IMR-90 (cell line): ENCODE data around the gene AKAP13. TPM values are rescaled to one million over a fixed set of nuclear protein-coding genes. Genes with fewer than 3 reads are reported as not detected.

Experiments used
- ATAC-seq: fragments of 200-7000 bp; cut with Tn5 transposase; 2 replicates; pipeline ENCODE4 v1.9.1; 2020; ENCODE audit warnings: low read depth, mild to moderate bottlenecking, moderate library complexity
- BruUV-seq: library from RNA; stranded (reverse); fragments of 400-500 nt; replicated peaks from 2 replicates; lab custom pipeline; 2021; lab: Mats Ljungman, UMichigan
- CTCF ChIA-PET: fragments of 300-600 bp; formaldehyde crosslinking; extraction: SDS; loops from one replicate; lab custom pipeline; 2021; ENCODE audit warnings: antibody characterized with exemption; lab: Yijun Ruan, JAX
- POLR2A ChIA-PET: fragments of 300-600 bp; sonication (Branson Sonifier 250); formaldehyde crosslinking; loops from one replicate; lab custom pipeline; 2022; ENCODE audit warnings: antibody characterized with exemption; ENCODE audit not compliant: unreplicated experiment; lab: Charles Lee
- DNase-seq: peaks from one replicate; pipeline ENCODE4 v3.0.0; 2013
- H2AFZ ChIP-seq: replicated peaks from 2 replicates; pipeline ENCODE3; 2013; ENCODE audit warnings: low read length, mild to moderate bottlenecking; ENCODE audit not compliant: poor library complexity
- H2AK5ac ChIP-seq: 2 replicates; pipeline ENCODE4 v1.6.1; 2013; ENCODE audit warnings: low read depth, low read length, inconsistent platforms
- H2AK9ac ChIP-seq: replicated peaks from 2 replicates; pipeline ENCODE3; 2013; ENCODE audit warnings: mild to moderate bottlenecking, low read depth, low read length, moderate library complexity; ENCODE audit not compliant: poor library complexity
- H2BK120ac ChIP-seq: 2 replicates; pipeline ENCODE4 v1.6.1; 2013; ENCODE audit warnings: low read depth, low read length, inconsistent platforms
- H2BK15ac ChIP-seq: 3 replicates; pipeline ENCODE4 v1.6.1; 2013; ENCODE audit warnings: low read depth, low read length, inconsistent platforms
- H2BK20ac ChIP-seq: 2 replicates; pipeline ENCODE4 v1.6.1; 2013; ENCODE audit warnings: low read depth, mild to moderate bottlenecking, inconsistent platforms, low read length, moderate library complexity
- H2BK5ac ChIP-seq: 2 replicates; pipeline ENCODE4 v1.6.1; 2013; ENCODE audit warnings: mild to moderate bottlenecking, low read depth, low read length, inconsistent platforms; ENCODE audit not compliant: poor library complexity, severe bottlenecking
- H3K14ac ChIP-seq: replicated peaks from 2 replicates; pipeline ENCODE4 v1.6.1; 2013; ENCODE audit warnings: low read depth, low read length, inconsistent platforms
- H3K18ac ChIP-seq: 2 replicates; pipeline ENCODE4 v1.6.1; 2013; ENCODE audit warnings: low read depth, low read length, control low read depth
- H3K23ac ChIP-seq: 2 replicates; pipeline ENCODE4 v1.6.1; 2013; ENCODE audit warnings: low read depth, low read length, inconsistent platforms
- H3K27ac ChIP-seq: 2 replicates; pipeline ENCODE4 v1.5.1; 2013; ENCODE audit warnings: mild to moderate bottlenecking, control low read depth, low read length; ENCODE audit not compliant: insufficient read depth
- H3K27me3 ChIP-seq: 2 replicates; pipeline ENCODE4 v1.6.1; 2013; ENCODE audit warnings: low read length; ENCODE audit not compliant: control insufficient read depth, insufficient read depth
- H3K36me3 ChIP-seq: 2 replicates; pipeline ENCODE4 v1.6.1; 2013; ENCODE audit warnings: low read length, mixed read lengths; ENCODE audit not compliant: control insufficient read depth, insufficient read depth
- H3K4ac ChIP-seq: 2 replicates; pipeline ENCODE4 v1.6.1; 2013; ENCODE audit warnings: low read depth, low read length, inconsistent platforms
- H3K4me1 ChIP-seq: 2 replicates; pipeline ENCODE4 v1.6.1; 2013; ENCODE audit warnings: low read length, mixed read lengths; ENCODE audit not compliant: control insufficient read depth, insufficient read depth
- H3K4me2 ChIP-seq: 2 replicates; pipeline ENCODE4 v1.6.1; 2013; ENCODE audit warnings: low read depth, mild to moderate bottlenecking, control low read depth, low read length, moderate library complexity
- H3K4me3 ChIP-seq: 2 replicates; pipeline ENCODE4 v1.5.1; 2013; ENCODE audit warnings: low read depth, mild to moderate bottlenecking, control low read depth, low read length, moderate library complexity; ENCODE audit not compliant: insufficient read depth
- H3K56ac ChIP-seq: 2 replicates; pipeline ENCODE4 v1.6.1; 2013; ENCODE audit warnings: low read length, inconsistent platforms; ENCODE audit not compliant: insufficient read depth; ENCODE audit errors: extremely low read depth
- H3K79me1 ChIP-seq, 2 experiments: 2 replicates each; pipeline ENCODE4 v1.6.1; 2013; ENCODE audit warnings: low read length in 2 of 2, inconsistent platforms in 1 of 2, low read depth in 1 of 2
- H3K9ac ChIP-seq: 2 replicates; pipeline ENCODE4 v1.6.1; 2013; ENCODE audit warnings: low read depth, low read length, control low read depth
- H3K9me1 ChIP-seq: 2 replicates; pipeline ENCODE4 v1.6.1; 2013; ENCODE audit warnings: low read length, inconsistent platforms; ENCODE audit not compliant: insufficient read depth
- H3K9me3 ChIP-seq: 2 replicates; pipeline ENCODE4 v1.6.1; 2013; ENCODE audit warnings: low read length; ENCODE audit not compliant: control insufficient read depth, insufficient read depth
- H4K20me1 ChIP-seq: 2 replicates; pipeline ENCODE4 v1.6.1; 2013; ENCODE audit warnings: low read length, inconsistent platforms; ENCODE audit not compliant: insufficient read depth
- H4K5ac ChIP-seq: 2 replicates; pipeline ENCODE4 v1.6.1; 2013; ENCODE audit warnings: mild to moderate bottlenecking, low read depth, low read length, control low read depth
- H4K8ac ChIP-seq, 2 experiments: 2 replicates each; pipeline ENCODE4 v1.6.1; 2013; ENCODE audit warnings: low read depth in 2 of 2, low read length in 2 of 2, control low read depth in 1 of 2, inconsistent platforms in 1 of 2
- H4K91ac ChIP-seq: 2 replicates; pipeline ENCODE4 v1.6.1; 2013; ENCODE audit warnings: low read depth, low read length, inconsistent platforms; ENCODE audit not compliant: insufficient read depth
- CEBPB ChIP-seq: IDR thresholded peaks from 2 replicates; pipeline ENCODE4 v1.6.1; 2012; ENCODE audit warnings: low read depth, low read length, improper control_type of control experiment
- FOS ChIP-seq: fragments of 150-350 bp; IDR thresholded peaks from 2 replicates; pipeline ENCODE4 v1.6.1; 2016; ENCODE audit warnings: low read depth, low read length
- MAFK ChIP-seq: IDR thresholded peaks from 2 replicates; pipeline ENCODE4 v1.6.1; 2012; ENCODE audit warnings: low read depth, low read length, improper control_type of control experiment
- MXI1 ChIP-seq: IDR thresholded peaks from 2 replicates; pipeline ENCODE4 v1.6.1; 2012; ENCODE audit warnings: low read depth, mild to moderate bottlenecking, low read length, moderate library complexity, borderline replicate concordance
- POLR2A ChIP-seq: IDR thresholded peaks from 2 replicates; pipeline ENCODE4 v1.6.1; 2012; ENCODE audit warnings: mild to moderate bottlenecking, low read depth, low read length
- RAD21 ChIP-seq: IDR thresholded peaks from 2 replicates; pipeline ENCODE4 v1.6.1; 2012; ENCODE audit warnings: low read length, improper control_type of control experiment
- USF2 ChIP-seq: fragments of 150-350 bp; IDR thresholded peaks from 2 replicates; pipeline ENCODE4 v1.6.1; 2017; ENCODE audit warnings: mild to moderate bottlenecking, antibody characterized with exemption, low read length, low read depth
- WGBS, 2 experiments: methylation state at CpG; one replicate each; pipeline versions ENCODE4 v1.1.5 to v1.1.7; 2013; ENCODE audit warnings: missing lambda C conversion rate in 2 of 2; ENCODE audit not compliant: insufficient read length in 1 of 2; ENCODE audit errors: extremely low coverage in 2 of 2; 5-methylcytosine and 5-hydroxymethylcytosine counted together
- dilution Hi-C: fragments of 300-500 bp; cut with HindIII; formaldehyde crosslinking; loops from one replicate; pipeline ENCODE4 v1.14.3; 2018; ENCODE audit warnings: low sequenced_read_pairs; ENCODE audit not compliant: unreplicated experiment
- in situ Hi-C: fragments of 300-500 bp; cut with MboI; formaldehyde crosslinking; loops from 3 replicates; pipeline ENCODE4 v1.14.3; 2019; ENCODE audit warnings: low sequenced_read_pairs, inconsistent platforms, mixed read lengths
- intact Hi-C: fragments of 100-400 bp; cut with micrococcal nuclease; formaldehyde crosslinking; loops from 2 replicates; pipeline ENCODE4 v1.10.0; 2022
- polyA plus RNA-seq, 3 experiments: library from polyadenylated mRNA; depleted of rRNA; stranded (reverse); fragments of >200 nt; gene quantifications; 2 replicates each; pipeline ENCODE4 v1.2.3, GENCODE V29; 2012; ENCODE audit warnings: low replicate concordance in 1 of 3
- total RNA-seq: library from RNA; depleted of rRNA; stranded (reverse); fragments of >200 nt; gene quantifications from 2 replicates; pipeline ENCODE4 v1.2.3, GENCODE V29; 2012

Gene AKAP13
- total and polyA plus RNA-seq, 2 of the 4 experiments (the other 2 are of a cell fraction), result 10.4 to 46.4 TPM

GRCh38 chr15:85556618-85556895, 176.2 kb downstream of the AKAP13 start:
- no peak overlapping the region for H4K91ac ChIP-seq
- no peak overlapping the region for H2AK5ac ChIP-seq
- H3K18ac ChIP-seq, result no peak overlapping the region
- TF ChIP-seq FOS, result no peak
- no peak for TF ChIP-seq RAD21
- no peak for TF ChIP-seq CEBPB
- TF ChIP-seq MAFK, result no peak
- TF ChIP-seq USF2, result no peak
- no peak for TF ChIP-seq MXI1
- no peak for TF ChIP-seq POLR2A
- H4K20me1 ChIP-seq, result no peaks in the 10 kb centered on the region
- no CpG with 5 or more reads among the region's 2 CpGs for WGBS, 2 experiments
- H2BK120ac ChIP-seq, result no peak overlapping the region
- no TSS peak for BruUV-seq
- H3K56ac ChIP-seq, result no peak overlapping the region
- H4K5ac ChIP-seq, result no peak overlapping the region
- dilution Hi-C loops (no loop called here), intact Hi-C loops (no loop called here), in situ Hi-C loops (no loop called here)
- DNase-seq (no peak), ATAC-seq (no peak)
- H3K36me3 ChIP-seq, result 0 out of 2 replicates have a peak, but pooled peaks cover 2% of the 10 kb centered on the region
- CTCF ChIA-PET, result no interaction called here
- no peak overlapping the region for H3K23ac ChIP-seq
- H2AFZ ChIP-seq, result no peak overlapping the region
- H2BK5ac ChIP-seq, result no peak overlapping the region
- no peaks in the 10 kb centered on the region for H3K9me3 ChIP-seq
- H4K8ac ChIP-seq, result no peak overlapping the region
- no peak overlapping the region for H3K4ac ChIP-seq
- H3K9me1 ChIP-seq, result peaks cover 3% of the 10 kb centered on the region; the same call in 1 of the 2 replicates
- H3K4me3 ChIP-seq, result no peak overlapping the region
- H3K27me3 ChIP-seq, result no peaks in the 10 kb centered on the region
- H3K4me2 ChIP-seq, result no peak overlapping the region
- no peak overlapping the region for H3K14ac ChIP-seq
- H3K27ac ChIP-seq, result no peak overlapping the region
- no peak overlapping the region for H2BK20ac ChIP-seq
- no peaks in the 10 kb centered on the region for H3K4me1 ChIP-seq
- no peak overlapping the region for H3K9ac ChIP-seq
- no peak overlapping the region for H2BK15ac ChIP-seq
- POLR2A ChIA-PET, result no interaction called here
- H2AK9ac ChIP-seq, result no peak overlapping the region
- H3K79me1 ChIP-seq, result peaks cover 18 to 20% of the 10 kb centered on the region in 2 experiments
